PC-3 (cell line): ENCODE measurements around the gene KIAA2012. TPM values are rescaled to one million over a fixed set of nuclear protein-coding genes. Genes with fewer than 3 reads are reported as not detected.

Experiments used
- ATAC-seq: fragments of 200-7000 bp; cut with Tn5 transposase; 2 replicates; pipeline ENCODE4 v1.9.1; 2020; ENCODE audit warnings: mild to moderate bottlenecking, moderate library complexity
- BruUV-seq: library from RNA; stranded (reverse); fragments of 400-500 nt; replicated peaks from 2 replicates; lab custom pipeline; 2021; lab: Mats Ljungman, UMichigan
- CTCF ChIA-PET: fragments of 300-600 bp; sonication (Branson Sonifier 250); formaldehyde crosslinking; loops from one replicate; lab custom pipeline; 2022; ENCODE audit warnings: antibody characterized with exemption; lab: Charles Lee
- POLR2A ChIA-PET: fragments of 300-600 bp; sonication (Branson Sonifier 250); formaldehyde crosslinking; loops from one replicate; lab custom pipeline; 2022; ENCODE audit warnings: antibody characterized with exemption; ENCODE audit not compliant: unreplicated experiment; lab: Charles Lee
- DNase-seq: peaks from one replicate; pipeline ENCODE4 v3.0.0-alpha.2; 2015
- H2AFZ ChIP-seq: fragments of 300-600 bp; sonication (generic); 2 replicates; pipeline ENCODE4 v1.6.0; 2016; ENCODE audit warnings: antibody characterized with exemption, low read length
- H3F3A ChIP-seq: fragments of 300-600 bp; sonication (generic); one replicate; pipeline ENCODE4 v1.6.0; 2017; ENCODE audit warnings: antibody characterized with exemption, low read length, control low read depth, mild to moderate bottlenecking; ENCODE audit not compliant: unreplicated experiment
- H3K27ac ChIP-seq: fragments of 300-600 bp; sonication (generic); 2 replicates; pipeline ENCODE4 v1.5.1; 2016; ENCODE audit warnings: mild to moderate bottlenecking, low read length
- H3K27me3 ChIP-seq: fragments of 300-600 bp; sonication (generic); 2 replicates; pipeline ENCODE4 v1.6.1; 2016; ENCODE audit warnings: low read length, mixed read lengths
- H3K36me3 ChIP-seq: fragments of 300-600 bp; sonication (generic); 2 replicates; pipeline ENCODE4 v1.6.1; 2016; ENCODE audit warnings: low read depth, mixed run types, low read length, mixed read lengths
- H3K4me1 ChIP-seq: fragments of 300-600 bp; sonication (generic); 2 replicates; pipeline ENCODE4 v1.5.1; 2016; ENCODE audit warnings: low read length; ENCODE audit not compliant: insufficient read depth
- H3K4me2 ChIP-seq: fragments of 300-600 bp; sonication (generic); 2 replicates; pipeline ENCODE4 v1.6.0; 2016; ENCODE audit warnings: low read length
- H3K4me3 ChIP-seq: fragments of 300-600 bp; sonication (generic); 2 replicates; pipeline ENCODE4 v1.5.1; 2016; ENCODE audit warnings: mild to moderate bottlenecking, low read length, mixed read lengths
- H3K79me2 ChIP-seq: fragments of 300-600 bp; sonication (generic); 2 replicates; pipeline ENCODE4 v1.6.1; 2017; ENCODE audit warnings: low read length, mixed read lengths
- H3K9ac ChIP-seq: fragments of 300-600 bp; sonication (generic); 2 replicates; pipeline ENCODE4 v1.6.0; 2016; ENCODE audit warnings: mild to moderate bottlenecking, low read length
- H3K9me2 ChIP-seq: fragments of 300-600 bp; sonication (generic); replicated peaks from 2 replicates; pipeline ENCODE4 v1.6.1; 2016; ENCODE audit warnings: mixed run types, low read length, mixed read lengths
- H3K9me3 ChIP-seq: fragments of 300-600 bp; sonication (generic); 2 replicates; pipeline ENCODE4 v1.6.1; 2016; ENCODE audit warnings: low read length, mixed read lengths
- H4K20me1 ChIP-seq: fragments of 300-600 bp; sonication (generic); 2 replicates; pipeline ENCODE4 v1.6.1; 2016; ENCODE audit warnings: low read length, mixed read lengths
- EZH2 ChIP-seq: fragments of 300-600 bp; sonication (generic); IDR thresholded peaks from one replicate; pipeline ENCODE4 v1.6.1; 2017; ENCODE audit warnings: antibody characterized with exemption, mild to moderate bottlenecking, low read length; ENCODE audit not compliant: unreplicated experiment
- EZH2phosphoT487 ChIP-seq: fragments of 300-600 bp; sonication (generic); IDR thresholded peaks from 2 replicates; pipeline ENCODE4 v1.6.1; 2018; ENCODE audit warnings: mild to moderate bottlenecking, antibody characterized with exemption, low read length, borderline replicate concordance
- intact Hi-C: fragments of 100-400 bp; cut with micrococcal nuclease; formaldehyde crosslinking; loops from 2 replicates; pipeline ENCODE4 v1.9.0; 2023
- total RNA-seq: library from RNA; depleted of rRNA; stranded (reverse); fragments of >200 nt; gene quantifications from 2 replicates; pipeline ENCODE4 v1.2.3, GENCODE V29; 2014
- TF ChIP-seq, protein P1 (sequence below): fragments of 300-600 bp; sonication (generic); conservative IDR thresholded peaks from 2 replicates; pipeline ENCODE4 v1.5.1; 2017; ENCODE audit warnings: antibody characterized with exemption, low read depth, mild to moderate bottlenecking, low read length

The KIAA2012 gene
- total RNA-seq, 1 experiment from 2014 or later = not detected

DNA sequence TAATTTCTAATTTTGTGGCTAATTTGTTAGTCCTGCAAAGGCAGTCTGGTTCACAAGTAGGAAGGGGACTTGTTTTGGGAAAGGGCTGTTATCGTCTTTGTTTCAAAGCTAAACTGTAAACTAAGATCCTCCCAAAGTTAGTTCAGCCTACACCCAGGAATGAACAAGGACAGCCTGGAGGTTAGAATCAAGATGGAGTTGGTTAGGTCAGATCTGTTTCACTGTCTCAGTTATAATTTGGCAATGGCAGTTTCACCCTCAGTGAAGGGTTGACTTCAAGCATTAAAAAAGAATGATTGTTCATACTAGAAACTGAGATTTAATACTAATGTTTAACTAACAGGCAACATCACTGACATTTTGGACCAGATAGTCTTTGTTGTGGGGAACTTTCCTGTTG lies 69.5 kb downstream of the KIAA2012 start:
- no peaks in the 10 kb centered on the region for H3F3A ChIP-seq
- no peaks in the 10 kb centered on the region for H3K9me3 ChIP-seq
- no TSS peak for BruUV-seq
- H3K9ac ChIP-seq = no peak overlapping the region
- no peak overlapping the region for H3K27ac ChIP-seq
- no peaks in the 10 kb centered on the region for H3K79me2 ChIP-seq
- ChIA-PET POLR2A (no interaction called here), CTCF (no interaction called here)
- H3K27me3 ChIP-seq = no peaks in the 10 kb centered on the region
- H3K9me2 ChIP-seq = no peaks in the 10 kb centered on the region
- TF ChIP-seq EZH2phosphoT487 (no peak), EZH2 (no peak)
- TF ChIP-seq, protein P1, sequence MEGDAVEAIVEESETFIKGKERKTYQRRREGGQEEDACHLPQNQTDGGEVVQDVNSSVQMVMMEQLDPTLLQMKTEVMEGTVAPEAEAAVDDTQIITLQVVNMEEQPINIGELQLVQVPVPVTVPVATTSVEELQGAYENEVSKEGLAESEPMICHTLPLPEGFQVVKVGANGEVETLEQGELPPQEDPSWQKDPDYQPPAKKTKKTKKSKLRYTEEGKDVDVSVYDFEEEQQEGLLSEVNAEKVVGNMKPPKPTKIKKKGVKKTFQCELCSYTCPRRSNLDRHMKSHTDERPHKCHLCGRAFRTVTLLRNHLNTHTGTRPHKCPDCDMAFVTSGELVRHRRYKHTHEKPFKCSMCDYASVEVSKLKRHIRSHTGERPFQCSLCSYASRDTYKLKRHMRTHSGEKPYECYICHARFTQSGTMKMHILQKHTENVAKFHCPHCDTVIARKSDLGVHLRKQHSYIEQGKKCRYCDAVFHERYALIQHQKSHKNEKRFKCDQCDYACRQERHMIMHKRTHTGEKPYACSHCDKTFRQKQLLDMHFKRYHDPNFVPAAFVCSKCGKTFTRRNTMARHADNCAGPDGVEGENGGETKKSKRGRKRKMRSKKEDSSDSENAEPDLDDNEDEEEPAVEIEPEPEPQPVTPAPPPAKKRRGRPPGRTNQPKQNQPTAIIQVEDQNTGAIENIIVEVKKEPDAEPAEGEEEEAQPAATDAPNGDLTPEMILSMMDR = no peak
- no peaks in the 10 kb centered on the region for H3K4me1 ChIP-seq
- ATAC-seq = no peak
- intact Hi-C loops = no loop called here
- no peaks in the 10 kb centered on the region for H3K36me3 ChIP-seq
- H2AFZ ChIP-seq = no peak overlapping the region
- H3K4me3 ChIP-seq = no peak overlapping the region
- DNase-seq = no peak
- H3K4me2 ChIP-seq = no peak overlapping the region
- no peaks in the 10 kb centered on the region for H4K20me1 ChIP-seq

- CTCF ChIA-PET = no interaction called here
- intact Hi-C loops = no loop called here
- no peaks in the 10 kb centered on the region for H4K20me1 ChIP-seq
- TF ChIP-seq EZH2 (no peak), EZH2phosphoT487 (no peak)
- TF ChIP-seq, protein P1 = no peak
- H3K36me3 ChIP-seq = no peaks in the 10 kb centered on the region
- H3K27ac ChIP-seq = no peak overlapping the region
- H3K27me3 ChIP-seq = no peaks in the 10 kb centered on the region
- no peak overlapping the region for H3K4me2 ChIP-seq
- no peaks in the 10 kb centered on the region for H3K79me2 ChIP-seq
- 0 out of 2 replicates have a peak overlapping the region, but pooled peaks have one; percentile 7 for H2AFZ ChIP-seq
- H3K9me2 ChIP-seq = no peaks in the 10 kb centered on the region
- BruUV-seq = no TSS peak
- no peak overlapping the region for H3K9ac ChIP-seq
- DNase-seq = no peak
- no peak overlapping the region for H3K4me3 ChIP-seq
- POLR2A ChIA-PET = no interaction called here
- no peaks in the 10 kb centered on the region for H3K9me3 ChIP-seq
- H3F3A ChIP-seq = no peaks in the 10 kb centered on the region
- H3K4me1 ChIP-seq = no peaks in the 10 kb centered on the region
- ATAC-seq = no peak
Measured at GRCh38 chr2:202147775-202148174, 74.7 kb downstream of the KIAA2012 start.

- no peak overlapping the region for H3K9ac ChIP-seq
- H3K9me3 ChIP-seq = no peaks in the 10 kb centered on the region
- ATAC-seq (no peak), DNase-seq (no peak)
- no peak overlapping the region for H3K27ac ChIP-seq
- intact Hi-C loops = no loop called here
- H3K36me3 ChIP-seq = no peaks in the 10 kb centered on the region
- no peaks in the 10 kb centered on the region for H4K20me1 ChIP-seq
- H3K27me3 ChIP-seq = no peaks in the 10 kb centered on the region
- no peak overlapping the region for H2AFZ ChIP-seq
- TF ChIP-seq EZH2phosphoT487 (no peak), EZH2 (no peak)
- TF ChIP-seq, protein P1 = no peak
- POLR2A ChIA-PET = no interaction called here
- no peaks in the 10 kb centered on the region for H3K9me2 ChIP-seq
- H3K4me1 ChIP-seq = 0 out of 2 replicates have a peak, but pooled peaks cover 3% of the 10 kb centered on the region
- no peak overlapping the region for H3K4me3 ChIP-seq
- H3K79me2 ChIP-seq = no peaks in the 10 kb centered on the region
- H3F3A ChIP-seq = no peaks in the 10 kb centered on the region
- CTCF ChIA-PET = no interaction called here
- no TSS peak for BruUV-seq
- H3K4me2 ChIP-seq = no peak overlapping the region
Measured at GRCh38 chr2:202148515-202149154, 75.6 kb downstream of the KIAA2012 start.
